ENCODE data around the gene COPG2. TPM values are rescaled to one million over a fixed set of nuclear protein-coding genes. Genes with fewer than 3 reads are reported as not detected.
"Not testable (repeated sequence)": the region's sequence is repeated elsewhere in the genome, so short reads cannot be mapped to it uniquely, and the experiment has no call there.

The COPG2 gene
- total and polyA plus RNA-seq, 5 experiments from 2014 or later = 1.9 to 11.9 (median 6.5) TPM

DNA sequence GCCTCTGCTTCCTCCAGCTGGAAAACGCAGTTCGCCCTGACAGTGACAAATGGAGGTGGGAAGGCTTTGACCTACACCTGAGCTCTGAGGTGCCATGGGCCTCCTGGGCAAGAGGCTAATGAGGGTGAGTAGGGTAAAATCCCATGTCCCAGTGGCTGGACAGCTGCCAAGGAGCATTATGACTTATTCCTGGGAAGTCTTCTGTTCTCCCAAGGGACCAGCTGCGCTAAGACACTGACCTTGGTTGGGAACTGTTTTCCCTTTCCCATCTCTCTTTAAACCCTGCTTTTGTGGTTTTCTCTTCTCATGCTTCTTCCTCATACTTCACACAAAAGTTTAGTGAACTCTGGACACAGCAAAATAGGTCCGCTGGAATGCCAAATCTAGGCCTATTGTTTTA is 72.6 kb downstream of the COPG2 start:
- ATAC-seq = no peak
- Mint-ChIP-seq H3K27me3 (no peaks in the 10 kb centered on the region), H3K4me1 (peaks cover 0 to 1% (median 0%) of the 10 kb centered on the region in 4 donors), H3K4me3 (no peak overlapping the region), H3K36me3 (peaks cover 0 to 22% (median 2%) of the 10 kb centered on the region in 3 donors), H3K9me3 (no peaks in the 10 kb centered on the region), H3K27ac (peak overlapping the region in 1 of 10 donors; percentile 20)
- POLR2A ChIA-PET = no interaction called here
- DNase-seq = no peak

DNA sequence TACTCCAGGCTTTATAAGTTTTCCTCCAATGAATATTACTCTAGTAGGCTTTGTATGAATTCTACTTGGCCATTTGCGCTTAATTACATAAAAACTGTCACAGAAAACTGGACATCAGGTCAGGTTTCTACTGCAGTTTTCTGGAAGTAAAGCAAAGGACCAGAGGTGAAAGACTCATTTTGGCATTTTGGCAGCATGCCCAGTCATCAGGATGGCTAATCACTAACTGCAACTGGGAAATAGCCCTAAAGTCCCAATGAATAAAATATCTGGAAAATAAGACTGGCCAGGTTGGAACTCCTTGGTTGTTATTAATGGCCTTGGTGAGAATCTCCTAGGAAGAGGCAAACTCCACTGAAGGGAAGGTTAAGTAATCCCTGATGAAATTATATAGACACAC is 75.5 kb downstream of the COPG2 start:
- Mint-ChIP-seq H3K27me3 (no peaks in the 10 kb centered on the region), H3K4me3 (no peak overlapping the region), H3K27ac (no peak overlapping the region), H3K4me1 (peaks cover 0 to 1% (median 0%) of the 10 kb centered on the region in 4 donors), H3K9me3 (peaks cover 0 to 10% (median 0%) of the 10 kb centered on the region in 9 donors), H3K36me3 (peaks cover 0 to 20% (median 4%) of the 10 kb centered on the region in 3 donors)
- no peak for DNase-seq
- POLR2A ChIA-PET = no interaction called here
- ATAC-seq = no peak

DNA sequence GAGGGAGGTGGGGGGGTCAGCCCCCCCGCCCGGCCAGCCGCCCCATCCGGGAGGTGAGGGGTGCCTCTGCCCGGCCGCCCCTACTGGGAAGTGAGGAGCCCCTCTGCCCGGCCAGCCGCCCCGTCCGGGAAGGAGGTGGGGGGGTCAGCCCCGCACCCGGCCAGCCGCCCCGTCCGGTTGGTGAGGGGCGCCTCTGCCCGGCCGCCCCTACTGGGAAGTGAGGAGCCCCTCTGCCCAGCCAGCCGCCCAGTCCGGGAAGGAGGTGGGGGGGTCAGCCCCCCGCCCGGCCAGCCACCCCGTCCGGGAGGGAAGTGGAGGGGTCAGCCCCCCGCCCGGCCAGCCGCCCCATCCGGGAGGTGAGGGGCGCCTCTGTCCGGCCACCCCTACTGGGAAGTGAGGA is 77.1 kb downstream of the COPG2 start:
- POLR2A ChIA-PET, H3K4me1 Mint-ChIP-seq, ATAC-seq, DNase-seq, H3K27me3 Mint-ChIP-seq, H3K27ac Mint-ChIP-seq, H3K4me3 Mint-ChIP-seq: not testable (repeated sequence)
- peaks cover 0 to 10% (median 0%) of the 10 kb centered on the region in 9 donors for H3K9me3 Mint-ChIP-seq
- H3K36me3 Mint-ChIP-seq = peaks cover 0 to 23% (median 4%) of the 10 kb centered on the region in 3 donors

DNA sequence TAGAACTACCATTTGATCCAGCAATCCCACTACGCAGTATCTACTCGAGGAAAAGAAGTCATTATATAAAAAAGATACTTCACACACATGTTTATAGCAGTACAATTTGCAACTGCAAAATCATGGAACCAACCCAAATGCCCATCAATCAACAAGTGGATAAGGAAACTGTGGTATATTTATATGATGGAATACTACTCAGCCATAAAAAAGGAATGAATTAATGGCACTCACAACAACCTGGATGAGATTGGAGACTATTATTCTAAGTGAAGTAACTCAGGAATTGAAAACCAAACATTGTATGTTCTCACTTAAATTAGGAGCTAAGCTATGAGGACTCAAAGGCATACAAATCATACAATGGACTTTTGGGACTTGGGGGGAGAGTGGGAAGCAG is 82.6 kb downstream of the COPG2 start:
- POLR2A ChIA-PET, H3K27me3 Mint-ChIP-seq, H3K27ac Mint-ChIP-seq, H3K4me1 Mint-ChIP-seq, DNase-seq, ATAC-seq, H3K4me3 Mint-ChIP-seq: not testable (repeated sequence)
- Mint-ChIP-seq H3K9me3 (peaks cover 0 to 20% (median 8%) of the 10 kb centered on the region in 9 donors), H3K36me3 (peaks cover 2 to 16% (median 5%) of the 10 kb centered on the region in 3 donors)

DNA sequence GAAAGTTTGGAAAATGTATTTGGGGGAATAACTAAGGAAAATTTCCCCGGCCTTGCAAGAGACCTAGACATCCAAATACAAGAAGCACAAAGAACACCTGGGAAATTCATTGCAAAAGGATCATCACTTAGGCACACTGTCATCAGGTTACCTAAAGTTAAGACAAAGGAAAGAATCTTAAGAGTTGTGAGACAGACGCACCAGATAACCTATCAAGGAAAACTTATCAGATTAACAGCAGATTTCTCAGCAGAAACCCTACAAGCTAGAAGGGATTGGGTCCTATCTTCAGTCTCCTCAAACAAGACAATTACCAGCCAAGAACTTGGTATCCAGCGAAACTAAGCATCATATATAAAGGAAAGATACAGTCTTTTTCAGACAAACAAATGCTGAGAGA is 93.4 kb downstream of the COPG2 start:
- DNase-seq, POLR2A ChIA-PET, H3K4me1 Mint-ChIP-seq, ATAC-seq, H3K27me3 Mint-ChIP-seq, H3K4me3 Mint-ChIP-seq, H3K27ac Mint-ChIP-seq: not testable (repeated sequence)
- Mint-ChIP-seq H3K36me3 (peaks cover 6 to 19% (median 12%) of the 10 kb centered on the region in 3 donors), H3K9me3 (peaks cover 2 to 19% (median 16%) of the 10 kb centered on the region in 9 donors)

DNA sequence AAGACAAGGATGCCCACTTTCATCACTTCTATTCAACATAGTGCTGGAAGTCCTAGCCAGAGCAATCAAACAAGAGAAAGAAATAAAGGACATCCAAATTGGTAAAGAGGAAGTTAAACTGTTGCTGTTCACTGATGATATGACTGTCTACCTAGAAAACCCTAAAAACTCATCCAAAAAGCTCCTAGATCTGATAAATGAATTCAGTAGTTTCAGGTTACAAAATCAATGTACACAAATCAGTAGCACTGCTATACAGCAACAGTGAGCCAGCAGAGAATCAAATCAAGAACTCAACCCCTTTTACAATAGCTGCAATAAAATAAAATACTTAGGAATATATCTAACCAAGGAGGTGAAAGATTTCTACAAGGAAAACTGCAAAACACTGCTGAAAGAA is 98.4 kb downstream of the COPG2 start:
- Mint-ChIP-seq H3K36me3 (peaks cover 7 to 41% (median 32%) of the 10 kb centered on the region in 3 donors), H3K9me3 (peaks cover 6 to 54% (median 23%) of the 10 kb centered on the region in 9 donors)
- H3K27me3 Mint-ChIP-seq, POLR2A ChIA-PET, H3K4me3 Mint-ChIP-seq, H3K4me1 Mint-ChIP-seq, H3K27ac Mint-ChIP-seq, ATAC-seq, DNase-seq: not testable (repeated sequence)

DNA sequence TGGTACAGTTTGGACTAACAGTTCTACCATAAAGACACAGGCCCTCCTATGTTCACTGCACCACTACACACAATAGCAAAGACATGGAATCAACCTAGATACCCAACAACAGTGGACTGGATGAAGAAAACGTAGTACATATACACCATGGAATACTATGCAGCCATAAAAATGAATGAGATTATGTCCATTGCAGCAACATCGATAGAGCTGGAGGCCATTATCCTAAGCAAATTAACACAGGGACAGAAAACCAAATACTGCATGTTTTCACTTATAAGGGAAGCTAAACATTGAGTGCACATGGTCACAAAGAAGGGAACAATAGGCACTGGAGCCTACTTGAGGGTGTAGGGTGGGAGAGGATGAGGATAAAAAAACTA is 101.7 kb downstream of the COPG2 start:
- no peak overlapping the region for H3K4me3 Mint-ChIP-seq
- ATAC-seq (no peak), DNase-seq (no peak)
- H3K36me3 Mint-ChIP-seq = peaks cover 8 to 43% (median 32%) of the 10 kb centered on the region in 3 donors
- H3K27me3 Mint-ChIP-seq = no peaks in the 10 kb centered on the region
- peaks cover 9 to 66% (median 26%) of the 10 kb centered on the region in 9 donors for H3K9me3 Mint-ChIP-seq
- POLR2A ChIA-PET = no interaction called here
- no peak overlapping the region for H3K27ac Mint-ChIP-seq
- no peaks in the 10 kb centered on the region for H3K4me1 Mint-ChIP-seq

DNA sequence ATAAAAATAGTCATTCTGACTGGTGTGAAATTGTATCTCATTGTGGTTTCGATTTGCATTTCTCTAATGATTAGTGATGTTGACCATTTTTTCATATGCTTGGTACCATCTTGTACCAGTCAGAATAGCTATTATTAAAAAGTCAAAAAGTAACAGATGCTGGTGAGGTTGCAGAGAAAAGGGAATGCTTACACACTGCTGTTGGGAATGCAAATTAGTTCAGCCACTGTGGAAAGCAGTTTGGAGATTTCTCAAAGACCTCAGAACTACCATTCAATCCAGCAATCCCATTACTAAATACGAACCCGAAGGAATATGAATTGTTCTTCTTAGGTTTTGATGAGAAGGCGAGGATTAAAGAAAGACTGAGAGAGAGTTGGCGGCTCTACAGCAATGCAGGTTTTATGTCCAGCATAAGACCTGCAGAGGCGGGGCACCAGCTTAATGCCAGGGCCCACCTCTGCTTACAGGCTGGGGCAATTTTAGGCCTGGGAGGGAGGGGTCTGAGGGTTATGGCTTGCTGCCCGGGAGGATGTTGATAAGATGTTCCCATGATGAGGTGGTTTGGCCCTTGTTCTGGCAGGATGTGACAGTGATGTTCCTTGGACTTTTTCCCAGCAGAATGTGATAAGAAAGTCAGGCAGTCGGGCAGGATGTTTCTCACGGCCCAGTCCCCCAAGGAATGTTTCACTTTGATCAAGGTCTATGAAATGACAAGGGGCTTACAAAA is 102.2 kb downstream of the COPG2 start:
- no peak overlapping the region for H3K27ac Mint-ChIP-seq
- DNase-seq = no peak
- H3K4me1 Mint-ChIP-seq = no peaks in the 10 kb centered on the region
- H3K4me3 Mint-ChIP-seq = no peak overlapping the region
- H3K9me3 Mint-ChIP-seq = peaks cover 9 to 66% (median 26%) of the 10 kb centered on the region in 9 donors
- peaks cover 8 to 43% (median 32%) of the 10 kb centered on the region in 3 donors for H3K36me3 Mint-ChIP-seq
- H3K27me3 Mint-ChIP-seq = no peaks in the 10 kb centered on the region
- POLR2A ChIA-PET = no interaction called here
- ATAC-seq = no peak

DNA sequence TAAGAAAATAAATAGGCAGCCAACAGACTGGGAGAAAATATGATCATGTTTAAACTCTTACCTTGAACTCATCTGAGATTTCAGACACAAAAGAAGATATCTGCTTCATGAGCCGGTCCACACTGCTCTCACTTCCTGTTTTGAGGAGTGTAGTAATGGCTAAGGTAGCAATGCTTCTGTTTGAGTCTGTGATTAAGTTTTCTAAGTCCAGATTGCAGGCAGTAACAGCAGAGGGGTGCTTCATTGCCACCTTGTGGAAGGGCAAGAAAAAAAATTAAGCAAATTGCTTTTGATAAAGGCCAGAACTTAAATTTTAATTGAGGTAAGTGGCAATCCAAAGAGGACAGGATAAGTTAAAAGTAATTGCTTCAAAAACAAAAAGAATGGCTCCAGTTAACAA is 107.6 kb downstream of the COPG2 start:
- Mint-ChIP-seq H3K27me3 (no peaks in the 10 kb centered on the region), H3K4me1 (peaks cover 0 to 5% (median 2%) of the 10 kb centered on the region in 4 donors), H3K27ac (peak overlapping the region in 4 of 10 donors; percentile 20 to 29 (median 23)), H3K36me3 (peaks cover 10 to 31% (median 23%) of the 10 kb centered on the region in 3 donors), H3K4me3 (no peak overlapping the region), H3K9me3 (peaks cover 2 to 20% (median 11%) of the 10 kb centered on the region in 9 donors)
- DNase-seq = peak in 2 of 10 donors; percentile 15 to 20
- ATAC-seq = peak; percentile 42 to 44
- POLR2A ChIA-PET = no interaction called here

DNA sequence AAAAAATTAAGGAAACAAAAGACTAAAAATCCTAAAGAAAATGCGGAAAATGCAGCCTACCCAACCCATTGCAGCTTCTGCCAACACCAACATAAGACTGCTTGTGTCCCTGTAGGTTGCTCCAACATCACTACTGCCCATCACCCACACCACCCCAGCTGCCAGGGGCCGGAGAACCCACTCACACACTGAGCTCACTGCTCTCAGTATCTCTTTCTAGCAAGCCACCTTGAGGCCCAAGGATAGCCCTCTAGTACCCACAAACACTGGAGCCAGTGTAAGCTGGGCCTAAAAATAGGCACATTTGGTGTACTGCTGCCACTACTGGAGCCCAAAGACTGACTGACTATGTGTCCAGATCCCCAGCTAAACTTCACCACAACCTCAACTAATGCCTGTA is 109.4 kb downstream of the COPG2 start:
- peaks cover 0 to 5% (median 0%) of the 10 kb centered on the region in 9 donors for H3K9me3 Mint-ChIP-seq
- H3K4me1 Mint-ChIP-seq = peaks cover 0 to 5% (median 2%) of the 10 kb centered on the region in 4 donors
- no peak overlapping the region for H3K4me3 Mint-ChIP-seq
- POLR2A ChIA-PET = interaction anchor here (0.6 kb wide), 1 partner anchor 1662 kb away, joined by 9 read pairs; no protein-coding TSS in a partner anchor
- no peak for ATAC-seq
- peaks cover 4 to 30% (median 29%) of the 10 kb centered on the region in 3 donors for H3K36me3 Mint-ChIP-seq
- no peaks in the 10 kb centered on the region for H3K27me3 Mint-ChIP-seq
- peak overlapping the region in 1 of 10 donors; percentile 37 for H3K27ac Mint-ChIP-seq
- DNase-seq = no peak

DNA sequence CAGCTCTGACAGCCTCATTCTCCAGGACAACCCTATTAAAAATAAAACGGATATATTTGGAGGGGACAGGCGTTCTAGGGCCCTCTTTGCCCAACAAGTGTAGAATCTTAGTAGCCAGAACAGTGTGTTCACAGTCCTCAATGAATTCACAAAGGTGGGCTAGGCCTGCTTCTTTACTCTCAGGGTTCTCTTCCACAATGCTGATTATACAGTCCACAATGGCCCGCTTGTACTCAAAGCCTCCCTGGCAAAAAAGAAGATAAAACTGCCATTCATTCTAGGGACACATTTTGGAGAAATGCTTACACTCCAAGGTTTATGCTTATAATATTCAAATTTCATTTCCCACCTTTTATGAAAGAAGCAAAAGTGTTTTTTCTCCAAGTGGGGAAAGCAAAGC is 114.1 kb downstream of the COPG2 start:
- Mint-ChIP-seq H3K4me3 (no peak overlapping the region), H3K36me3 (peaks cover 4 to 46% (median 29%) of the 10 kb centered on the region in 3 donors), H3K9me3 (peaks cover 0 to 3% (median 0%) of the 10 kb centered on the region in 9 donors), H3K4me1 (no peaks in the 10 kb centered on the region), H3K27ac (no peak overlapping the region), H3K27me3 (no peaks in the 10 kb centered on the region)
- ATAC-seq = no peak
- DNase-seq = no peak
- POLR2A ChIA-PET = no interaction called here

DNA sequence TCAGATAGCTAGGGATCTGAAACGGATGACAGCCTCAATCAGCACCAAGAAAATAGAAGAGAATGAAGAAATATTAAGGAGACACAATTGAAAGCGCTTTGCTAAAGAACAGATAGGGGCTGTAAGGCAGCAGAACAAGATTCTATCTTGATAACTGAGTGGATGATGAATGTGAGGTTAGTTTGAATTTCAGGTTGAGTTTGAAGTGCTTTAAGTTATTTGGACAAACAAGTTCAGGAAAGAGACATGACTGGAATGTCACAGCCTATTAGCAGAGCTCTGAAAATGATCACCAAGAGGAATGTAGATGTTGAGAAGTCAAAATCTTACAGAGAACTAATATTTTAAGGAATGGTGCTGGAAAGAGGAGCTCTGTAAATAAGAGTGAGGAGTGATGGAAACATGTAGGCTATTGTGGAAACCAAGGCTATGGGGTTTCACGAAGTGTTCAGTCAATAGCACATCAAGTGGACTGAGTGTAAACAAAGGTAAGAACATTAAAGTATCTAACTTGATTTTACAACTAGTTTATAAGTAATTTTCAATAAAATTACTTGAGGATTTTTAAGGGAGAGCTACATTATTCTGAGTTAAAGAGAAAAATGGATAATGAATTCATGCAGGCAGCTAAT is 115.0 kb downstream of the COPG2 start:
- peaks cover 4 to 49% (median 26%) of the 10 kb centered on the region in 3 donors for H3K36me3 Mint-ChIP-seq
- H3K27ac Mint-ChIP-seq = peak overlapping the region in 1 of 10 donors; percentile 14
- ATAC-seq (no peak), DNase-seq (no peak)
- peaks cover 0 to 3% (median 0%) of the 10 kb centered on the region in 9 donors for H3K9me3 Mint-ChIP-seq
- POLR2A ChIA-PET = no interaction called here
- no peaks in the 10 kb centered on the region for H3K27me3 Mint-ChIP-seq
- H3K4me3 Mint-ChIP-seq = no peak overlapping the region
- H3K4me1 Mint-ChIP-seq = peaks cover 0 to 2% (median 0%) of the 10 kb centered on the region in 4 donors

DNA sequence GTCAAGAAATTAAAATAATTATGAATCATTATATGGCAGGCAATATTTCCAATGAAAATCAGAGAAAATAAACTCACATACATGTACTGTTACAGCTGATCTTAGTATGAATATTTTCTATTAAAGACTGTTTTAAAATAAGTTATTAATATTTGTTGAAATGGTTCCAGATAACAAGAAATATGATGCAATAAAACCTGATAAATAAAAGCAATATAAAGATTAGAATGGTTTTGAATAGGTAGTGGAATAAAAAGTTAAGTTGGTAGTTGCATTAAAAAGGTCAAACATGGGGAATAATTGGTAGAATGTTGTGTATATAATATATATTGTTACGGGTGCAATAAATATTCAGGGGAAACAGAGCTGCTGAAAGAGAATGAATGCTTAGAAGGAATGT is 124.2 kb downstream of the COPG2 start:
- Mint-ChIP-seq H3K27ac (peak overlapping the region in 1 of 10 donors; percentile 4), H3K4me3 (no peak overlapping the region), H3K36me3 (peaks cover 0 to 22% (median 18%) of the 10 kb centered on the region in 3 donors), H3K27me3 (no peaks in the 10 kb centered on the region), H3K4me1 (peaks cover 0 to 2% (median 0%) of the 10 kb centered on the region in 4 donors), H3K9me3 (no peaks in the 10 kb centered on the region)
- POLR2A ChIA-PET = no interaction called here
- DNase-seq (no peak), ATAC-seq (no peak)

Data from naive thymus-derived CD8-positive, alpha-beta T cell (primary cell).